Measurements from ENCODE around the gene ENO4. TPM values are rescaled to one million over a fixed set of nuclear protein-coding genes. Genes with fewer than 3 reads are reported as not detected.

The ENO4 gene
- total and polyA plus RNA-seq, 2 experiments from 2014 or later, result 0.24 to 0.44 TPM

- peaks cover 2% of the 10 kb centered on the region for H3K27me3 Mint-ChIP-seq (ENCODE audit: insufficient read depth, low read depth, poor library complexity)
- peaks cover 18% of the 10 kb centered on the region for H3K4me1 Mint-ChIP-seq
- Histone ChIP-seq H3K27ac (ENCODE audit: low read depth) (no peak overlapping the region), H3F3A (replicated peaks; ENCODE audit: low read depth) (no peaks in the 10 kb centered on the region), H3K9me2 (ENCODE audit: insufficient read depth) (no peaks in the 10 kb centered on the region), H3K36me3 (ENCODE audit: insufficient read depth) (no peaks in the 10 kb centered on the region), H3K4me1 (ENCODE audit: insufficient read depth) (peaks cover 10% of the 10 kb centered on the region; the same call in 1 of the 2 replicates), H4K20me1 (replicated peaks; ENCODE audit: insufficient read depth) (no peaks in the 10 kb centered on the region), H3K4me2 (0 out of 2 replicates have a peak overlapping the region, but pooled peaks have one; percentile 16), H3K27me3 (ENCODE audit: insufficient read depth) (no peaks in the 10 kb centered on the region), H3K79me2 (replicated peaks; ENCODE audit: insufficient read depth) (no peaks in the 10 kb centered on the region), H3K4me3 (no peak overlapping the region), H2AFZ (no peak overlapping the region)
- H3K9me3 Mint-ChIP-seq, result no peaks in the 10 kb centered on the region
- ATAC-seq (peak; percentile 59), DNase-seq (ENCODE audit: low spot score) (no peak)
- H3K27ac Mint-ChIP-seq, result no peak overlapping the region
- no peak overlapping the region for H3K4me3 Mint-ChIP-seq
- H3K36me3 Mint-ChIP-seq (ENCODE audit: low read depth), result no peaks in the 10 kb centered on the region
- TF ChIP-seq ZNF462 (CRISPR knock-in tag; IDR thresholded peaks at IDR 0.05), result no peak
- no peak for TF ChIP-seq JUNB (IDR thresholded peaks at IDR 0.05; ENCODE audit: unreplicated experiment)
- TF ChIP-seq ZNF114 (CRISPR knock-in tag; IDR thresholded peaks at IDR 0.05), result no peak
- TF ChIP-seq NANOG (IDR thresholded peaks at IDR 0.05; ENCODE audit: borderline replicate concordance), result no peak
- TF ChIP-seq EZH2 (IDR thresholded peaks at IDR 0.05; ENCODE audit: low read depth, unreplicated experiment), result no peak
These were observed 22.5 kb upstream of the ENO4 start for GRCh38 chr10:116826803-116827202.

GRCh38 chr10:116827214-116827671 lies 22.1 kb upstream of the ENO4 start:
- no peaks in the 10 kb centered on the region for H3K9me3 Mint-ChIP-seq
- no peaks in the 10 kb centered on the region for H3K9me2 ChIP-seq (ENCODE audit: insufficient read depth)
- no peaks in the 10 kb centered on the region for H3K36me3 ChIP-seq (ENCODE audit: insufficient read depth)
- TF ChIP-seq ZNF114 (CRISPR knock-in tag; IDR thresholded peaks at IDR 0.05) (no peak), ZNF331 (CRISPR knock-in tag; IDR thresholded peaks at IDR 0.05; ENCODE audit: low read depth) (no peak), CTCF (conservative IDR thresholded peaks at IDR 0.05; ENCODE audit: low read depth in 2 of 2) (peak; percentile 38 to 63), JUNB (IDR thresholded peaks at IDR 0.05; ENCODE audit: unreplicated experiment) (no peak), EZH2phosphoT487 (IDR thresholded peaks at IDR 0.05; ENCODE audit: unreplicated experiment) (no peak), NANOG (IDR thresholded peaks at IDR 0.05; ENCODE audit: borderline replicate concordance) (no peak)
- H3K79me2 ChIP-seq (replicated peaks; ENCODE audit: insufficient read depth), result no peaks in the 10 kb centered on the region
- H3K27me3 Mint-ChIP-seq (ENCODE audit: insufficient read depth, low read depth, poor library complexity), result peaks cover 2% of the 10 kb centered on the region
- peak; percentile 81 for ATAC-seq
- no peak overlapping the region; the same call in 2 of the 3 replicates for H3K4me3 Mint-ChIP-seq
- no peak overlapping the region for H3K27ac Mint-ChIP-seq
- H3F3A ChIP-seq (replicated peaks; ENCODE audit: low read depth), result no peaks in the 10 kb centered on the region
- no peaks in the 10 kb centered on the region for H4K20me1 ChIP-seq (replicated peaks; ENCODE audit: insufficient read depth)
- H3K27ac ChIP-seq (ENCODE audit: low read depth), result no peak overlapping the region
- H3K4me1 ChIP-seq (ENCODE audit: insufficient read depth), result peaks cover 10% of the 10 kb centered on the region; the same call in 1 of the 2 replicates
- H3K36me3 Mint-ChIP-seq (ENCODE audit: low read depth), result no peaks in the 10 kb centered on the region
- peaks cover 18% of the 10 kb centered on the region for H3K4me1 Mint-ChIP-seq
- DNase-seq (ENCODE audit: low spot score), result peak; percentile 55
- H3K27me3 ChIP-seq (ENCODE audit: insufficient read depth), result no peaks in the 10 kb centered on the region
- no peak overlapping the region for H3K4me3 ChIP-seq
- H2AFZ ChIP-seq, result no peak overlapping the region
- no peak overlapping the region for H3K4me2 ChIP-seq
